HCT116 (cell line): ENCODE results near the gene KMO.

Experiments
- EGR1 ChIP-seq: IDR thresholded peaks from 2 replicates; pipeline ENCODE4 v1.6.1; 2012; ENCODE audit warnings: low read depth
- EZH2 ChIP-seq: fragments of 200-600 bp; sonication (generic); IDR thresholded peaks from 2 replicates; pipeline ENCODE4 v1.6.1; 2017; ENCODE audit warnings: antibody characterized with exemption, mixed run types
- EZH2phosphoT487 ChIP-seq: fragments of 200-600 bp; IDR thresholded peaks from 2 replicates; pipeline ENCODE4 v1.6.1; 2018; ENCODE audit warnings: antibody characterized with exemption, borderline replicate concordance
- POLR2A ChIP-seq: IDR thresholded peaks from 2 replicates; pipeline ENCODE4 v1.7.0; 2011; ENCODE audit warnings: borderline replicate concordance; ENCODE audit not compliant: insufficient read depth, insufficient read length; ENCODE audit errors: extremely low read depth
- POLR2AphosphoS5 ChIP-seq: IDR thresholded peaks from 2 replicates; pipeline ENCODE4 v1.6.1; 2011; ENCODE audit warnings: mild to moderate bottlenecking, low read depth, low read length, moderate library complexity
- RAD21 ChIP-seq: IDR thresholded peaks from 2 replicates; pipeline ENCODE4 v1.6.1; 2012; ENCODE audit warnings: low read depth, mild to moderate bottlenecking
- YY1 ChIP-seq: IDR thresholded peaks from 2 replicates; pipeline ENCODE4 v1.6.1; 2011; ENCODE audit warnings: low read length, low read depth, moderate library complexity, mild to moderate bottlenecking; ENCODE audit not compliant: insufficient replicate concordance; ENCODE audit errors: extremely low read depth
- TF ChIP-seq, protein P1 (sequence below), 3 experiments: fragments of 200-600 bp in 1 of 3; sonication (generic) in 1 of 3; IDR thresholded peaks in 2 of 3; conservative IDR thresholded peaks in 1 of 3; 2 replicates each; pipeline ENCODE4 v1.5.1; 2012 to 2017; ENCODE audit warnings: low read depth in 2 of 3, low read length in 2 of 3, antibody characterized with exemption in 1 of 3, borderline replicate concordance in 1 of 3, control low read depth in 1 of 3, mild to moderate bottlenecking in 1 of 3, mixed read lengths in 1 of 3, mixed run types in 1 of 3, moderate library complexity in 1 of 3; ENCODE audit not compliant: insufficient read depth in 1 of 3
- TF ChIP-seq, protein P2 (sequence below): IDR thresholded peaks from 2 replicates; pipeline ENCODE4 v1.6.1; 2012

DNA sequence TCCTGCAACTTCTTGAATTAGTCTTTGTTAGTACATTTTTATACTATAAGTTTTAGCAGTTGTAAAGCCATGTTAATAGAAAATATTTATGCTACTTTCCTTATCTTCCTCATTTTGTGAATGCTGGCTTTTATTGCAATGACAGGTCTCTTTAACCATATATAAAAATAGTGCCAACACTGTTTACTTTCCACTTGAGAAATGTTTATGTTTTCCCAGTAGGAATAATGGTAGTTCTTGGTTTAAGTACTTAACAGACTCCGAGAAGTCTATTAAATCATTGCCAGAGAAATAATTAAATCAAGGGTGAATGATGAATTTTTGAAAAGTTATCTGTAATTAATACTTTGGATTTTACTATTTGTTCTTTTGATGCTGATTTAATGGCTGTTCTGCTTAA, 98.3 kb downstream of the KMO start:
- TF ChIP-seq EGR1 (no peak), RAD21 (no peak), EZH2 (no peak), POLR2A (no peak), POLR2AphosphoS5 (no peak), EZH2phosphoT487 (no peak), YY1 (no peak)
- TF ChIP-seq, protein P1, sequence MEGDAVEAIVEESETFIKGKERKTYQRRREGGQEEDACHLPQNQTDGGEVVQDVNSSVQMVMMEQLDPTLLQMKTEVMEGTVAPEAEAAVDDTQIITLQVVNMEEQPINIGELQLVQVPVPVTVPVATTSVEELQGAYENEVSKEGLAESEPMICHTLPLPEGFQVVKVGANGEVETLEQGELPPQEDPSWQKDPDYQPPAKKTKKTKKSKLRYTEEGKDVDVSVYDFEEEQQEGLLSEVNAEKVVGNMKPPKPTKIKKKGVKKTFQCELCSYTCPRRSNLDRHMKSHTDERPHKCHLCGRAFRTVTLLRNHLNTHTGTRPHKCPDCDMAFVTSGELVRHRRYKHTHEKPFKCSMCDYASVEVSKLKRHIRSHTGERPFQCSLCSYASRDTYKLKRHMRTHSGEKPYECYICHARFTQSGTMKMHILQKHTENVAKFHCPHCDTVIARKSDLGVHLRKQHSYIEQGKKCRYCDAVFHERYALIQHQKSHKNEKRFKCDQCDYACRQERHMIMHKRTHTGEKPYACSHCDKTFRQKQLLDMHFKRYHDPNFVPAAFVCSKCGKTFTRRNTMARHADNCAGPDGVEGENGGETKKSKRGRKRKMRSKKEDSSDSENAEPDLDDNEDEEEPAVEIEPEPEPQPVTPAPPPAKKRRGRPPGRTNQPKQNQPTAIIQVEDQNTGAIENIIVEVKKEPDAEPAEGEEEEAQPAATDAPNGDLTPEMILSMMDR (IDR thresholded peaks at IDR 0.05 in 2 of 3, conservative IDR thresholded peaks at IDR 0.05 in 1 of 3; ENCODE audit: borderline replicate concordance in 1 of 3, insufficient read depth in 1 of 3, low read depth in 2 of 3, low read length in 2 of 3) = no peak
- TF ChIP-seq, protein P2, sequence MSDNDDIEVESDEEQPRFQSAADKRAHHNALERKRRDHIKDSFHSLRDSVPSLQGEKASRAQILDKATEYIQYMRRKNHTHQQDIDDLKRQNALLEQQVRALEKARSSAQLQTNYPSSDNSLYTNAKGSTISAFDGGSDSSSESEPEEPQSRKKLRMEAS = no peak
